GM19238 (cell line): Measurements from ENCODE around the gene DTX1.

Source experiments
- DNase-seq: peaks from one replicate; pipeline ENCODE4 v3.0.0; 2011; ENCODE audit warnings: low spot score; ENCODE audit not compliant: insufficient read length

Gene DTX1

GRCh38 chr12:113056631-113057488, at the start of gene DTX1:
DTX1 (plus strand) TSS chr12:113056730; CDS start chr12:113058193, 1,463 bp downstream.
- no peak for DNase-seq

- no peak for DNase-seq
These were observed 49.4 kb upstream of the DTX1 start for GRCh38 chr12:113007166-113007565.

- no peak for DNase-seq
These were observed 45.8 kb upstream of the DTX1 start for GRCh38 chr12:113010701-113011100.

GRCh38 chr12:113014565-113014964, 42.0 kb upstream of the DTX1 start:
- no peak for DNase-seq

- DNase-seq, result no peak
These were observed 39.7 kb upstream of the DTX1 start for GRCh38 chr12:113016796-113017195.

GRCh38 chr12:113019025-113019424, 37.5 kb upstream of the DTX1 start:
- DNase-seq, result no peak

GRCh38 chr12:113021500-113021899, 35.0 kb upstream of the DTX1 start:
- no peak for DNase-seq

- DNase-seq, result no peak
These were observed 33.8 kb upstream of the DTX1 start for GRCh38 chr12:113022563-113023297.

- DNase-seq, result no peak
These were observed 28.8 kb upstream of the DTX1 start for GRCh38 chr12:113027726-113028125.

- DNase-seq, result no peak
These were observed 25.5 kb upstream of the DTX1 start for GRCh38 chr12:113030875-113031525.

- no peak for DNase-seq
These were observed 16.6 kb upstream of the DTX1 start for GRCh38 chr12:113039911-113040445.

GRCh38 chr12:113040722-113041171, 15.8 kb upstream of the DTX1 start:
- DNase-seq, result no peak

- no peak for DNase-seq
These were observed 15.0 kb upstream of the DTX1 start for GRCh38 chr12:113041560-113041959.

GRCh38 chr12:113043240-113043639, 13.3 kb upstream of the DTX1 start:
- DNase-seq, result no peak

- no peak for DNase-seq
These were observed 12.0 kb upstream of the DTX1 start for GRCh38 chr12:113044516-113044915.

- peak; percentile 63 for DNase-seq
These were observed 7.8 kb upstream of the DTX1 start for GRCh38 chr12:113048716-113049127.

GRCh38 chr12:113049976-113050742, 6.4 kb upstream of the DTX1 start:
- DNase-seq, result no peak

GRCh38 chr12:113050795-113051194, 5.7 kb upstream of the DTX1 start:
- no peak for DNase-seq

GRCh38 chr12:113051759-113052158, 4.8 kb upstream of the DTX1 start:
- no peak for DNase-seq

- DNase-seq, result no peak
These were observed 4.2 kb upstream of the DTX1 start for GRCh38 chr12:113052326-113052725.

GRCh38 chr12:113054948-113055486, 1.5 kb upstream of the DTX1 start:
- DNase-seq, result no peak
